ENCODE measurements around the gene SPRED2.
A peak's percentile ranks its signal among the peaks of the same experiment; 100 is the strongest.

The SPRED2 gene

DNA sequence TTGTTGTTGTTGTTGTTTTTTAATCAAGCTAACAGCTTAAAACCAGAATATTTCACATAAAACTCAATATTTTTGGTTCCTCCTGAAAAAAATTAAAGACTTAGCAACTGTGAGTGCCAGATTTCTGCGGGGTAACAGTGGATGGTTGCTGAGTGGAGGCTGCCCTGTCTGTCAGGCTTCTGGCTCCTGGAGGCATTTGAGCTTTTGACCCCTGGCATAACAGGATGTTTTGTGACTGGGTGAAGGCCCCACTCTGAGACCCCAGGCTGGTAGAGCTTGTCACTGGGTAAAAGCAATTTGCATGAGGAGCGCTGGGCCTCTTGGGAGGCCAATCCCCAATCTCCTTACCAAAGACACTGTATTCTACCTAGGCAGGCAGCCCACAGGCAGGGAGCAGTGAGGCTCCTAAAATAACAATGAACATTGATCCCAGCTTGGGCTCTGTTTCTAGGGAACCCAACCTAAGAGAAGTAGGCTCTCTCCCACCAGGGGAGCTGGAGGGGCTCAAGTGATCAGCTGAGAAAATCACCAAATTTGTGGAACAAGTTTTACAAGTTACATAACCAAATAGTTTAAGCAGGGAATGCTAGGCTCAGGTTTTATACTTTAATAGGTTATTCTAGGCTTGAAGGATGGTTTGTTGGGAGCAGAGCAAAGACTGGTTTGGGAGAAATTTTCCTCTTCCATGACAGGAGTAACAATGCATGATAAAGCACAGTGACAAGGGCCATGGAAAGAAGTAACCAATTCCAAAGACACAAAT is 5.9 kb upstream of the SPRED2 start:
- no peak for DNase-seq

GRCh38 chr2:65437392-65438135 is 5.2 kb upstream of the SPRED2 start:
- DNase-seq, result no peak

DNA sequence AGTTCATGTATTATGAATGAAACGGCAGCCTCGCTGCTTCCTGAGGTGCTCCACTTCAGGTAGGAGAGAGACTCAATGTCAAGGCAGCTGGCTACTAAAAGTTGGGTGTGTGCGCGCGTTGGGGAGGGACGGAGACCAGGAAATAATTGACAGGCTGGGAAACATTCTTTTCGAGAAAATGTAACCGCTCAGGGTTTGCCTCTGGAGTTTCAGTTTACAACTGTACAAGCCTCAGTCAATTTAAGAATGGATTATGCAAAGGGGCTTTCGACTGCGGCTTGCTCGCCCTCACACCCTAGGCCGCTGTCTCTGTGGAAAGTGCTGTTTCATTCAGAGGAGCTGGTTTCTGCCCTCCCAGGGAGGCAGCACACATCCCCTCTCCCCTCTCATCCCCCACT is 4.4 kb upstream of the SPRED2 start:
- DNase-seq, result no peak

GRCh38 chr2:65436169-65436823 is 3.9 kb upstream of the SPRED2 start:
- peak; percentile 34 for DNase-seq

DNA sequence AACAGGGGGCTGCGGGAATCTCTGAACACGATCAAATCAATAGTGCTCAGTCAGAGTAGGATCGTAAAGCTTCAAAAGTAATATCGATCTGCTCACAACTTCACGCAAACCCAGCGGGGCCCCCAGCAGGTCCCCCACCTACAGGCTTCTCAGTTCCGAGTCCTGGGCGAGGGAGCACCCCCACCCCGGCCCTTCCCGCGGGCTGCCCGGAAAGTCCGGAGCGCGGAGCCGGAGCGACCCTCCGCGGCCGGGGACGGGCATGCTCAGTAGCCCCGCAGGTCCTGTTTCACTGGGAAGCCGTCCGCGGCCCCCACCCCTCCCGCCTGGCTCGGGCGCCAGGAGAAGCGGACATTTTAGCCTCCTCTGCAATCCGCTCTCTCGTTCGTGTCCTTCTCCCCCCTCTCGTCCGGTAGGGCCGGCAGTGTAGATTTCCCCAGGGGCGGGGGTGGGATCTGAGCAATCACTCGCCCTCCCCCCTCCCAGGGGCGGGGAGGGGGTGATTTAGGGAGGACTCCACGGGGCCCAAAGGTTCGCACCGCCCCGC is 3.3 kb upstream of the SPRED2 start:
- peak; percentile 34 for DNase-seq

DNA sequence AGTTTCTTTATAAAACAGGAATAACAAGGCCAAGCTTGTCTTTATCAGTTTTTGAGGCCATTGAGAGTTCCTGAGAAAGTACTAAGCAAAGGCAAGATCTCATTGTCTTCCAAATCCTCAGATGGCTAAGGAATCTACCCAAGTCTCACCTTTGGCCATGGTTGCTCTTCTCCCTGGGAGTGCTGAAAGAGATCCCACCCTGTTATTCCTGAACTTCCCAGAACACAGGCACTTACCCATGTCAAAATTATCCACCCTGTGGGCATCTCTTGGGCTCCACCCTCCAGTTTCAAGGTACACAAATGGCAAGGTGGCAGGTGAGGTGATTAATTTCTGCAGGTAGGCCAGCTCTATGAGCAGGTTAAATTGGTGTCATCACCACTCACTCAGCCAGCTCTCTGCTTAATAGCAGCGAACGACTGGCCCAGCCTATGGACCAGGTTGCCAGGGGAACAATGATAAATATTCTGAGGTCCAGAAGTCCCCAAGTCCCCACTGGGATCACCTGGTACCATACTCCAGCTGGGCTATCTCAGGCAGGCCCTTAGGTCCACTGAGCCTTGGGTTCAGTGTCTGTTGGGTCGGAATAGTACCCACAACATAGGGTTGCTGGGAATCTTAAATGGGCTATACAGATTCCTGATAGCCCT is 2.3 kb upstream of the SPRED2 start:
- no peak for DNase-seq

- peak; percentile 53 for DNase-seq
These were observed 775 bp downstream of the SPRED2 start for GRCh38 chr2:65431421-65432226.

DNA sequence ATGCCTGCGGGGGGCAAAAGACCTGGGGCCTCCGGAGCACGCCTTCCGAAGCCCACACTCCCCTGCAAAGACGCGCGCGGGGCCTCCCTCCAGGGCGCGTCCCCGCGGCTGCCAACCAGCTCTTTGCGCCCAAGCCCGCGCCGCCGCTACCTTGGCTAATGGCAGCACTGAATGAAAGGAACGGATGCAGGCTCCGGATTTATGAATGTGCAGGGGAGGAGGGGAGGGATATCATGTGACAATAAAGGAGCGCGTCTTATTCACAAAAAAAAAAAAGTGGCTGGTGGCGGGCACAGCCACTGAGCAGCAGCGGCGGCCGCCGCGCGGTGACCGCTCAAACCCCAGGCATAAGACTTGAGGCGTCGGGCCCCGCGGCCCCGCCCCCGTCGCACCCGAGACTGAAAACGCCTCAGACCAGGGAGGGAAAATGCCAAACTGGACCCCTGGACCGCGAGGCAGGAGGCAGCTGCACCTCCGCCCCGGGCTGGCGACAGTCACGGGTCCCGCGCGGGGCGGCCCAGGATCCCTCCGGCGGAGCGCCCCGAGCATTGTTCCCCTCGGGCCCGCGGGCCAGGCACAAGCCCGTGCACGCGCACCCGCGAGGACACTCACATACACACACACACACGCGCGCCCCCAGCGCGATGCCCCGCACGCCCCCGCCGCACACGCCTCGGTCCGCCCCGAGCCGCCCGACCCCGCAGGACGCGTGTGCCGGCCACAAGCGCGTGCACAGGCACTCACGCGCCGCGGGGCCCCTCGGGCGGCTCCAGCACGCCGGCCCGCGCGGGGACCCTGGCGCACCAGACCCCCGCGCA is 1.6 kb downstream of the SPRED2 start:
- peak; percentile 65 for DNase-seq

- no peak for DNase-seq
These were observed 2.4 kb downstream of the SPRED2 start for GRCh38 chr2:65429786-65430602.

GRCh38 chr2:65427532-65427931 is 4.9 kb downstream of the SPRED2 start:
- no peak for DNase-seq

GRCh38 chr2:65425276-65425675 is 7.1 kb downstream of the SPRED2 start:
- no peak for DNase-seq

GRCh38 chr2:65424391-65424790 is 8.0 kb downstream of the SPRED2 start:
- no peak for DNase-seq

- no peak for DNase-seq
These were observed 11.0 kb downstream of the SPRED2 start for GRCh38 chr2:65421432-65421748.

DNA sequence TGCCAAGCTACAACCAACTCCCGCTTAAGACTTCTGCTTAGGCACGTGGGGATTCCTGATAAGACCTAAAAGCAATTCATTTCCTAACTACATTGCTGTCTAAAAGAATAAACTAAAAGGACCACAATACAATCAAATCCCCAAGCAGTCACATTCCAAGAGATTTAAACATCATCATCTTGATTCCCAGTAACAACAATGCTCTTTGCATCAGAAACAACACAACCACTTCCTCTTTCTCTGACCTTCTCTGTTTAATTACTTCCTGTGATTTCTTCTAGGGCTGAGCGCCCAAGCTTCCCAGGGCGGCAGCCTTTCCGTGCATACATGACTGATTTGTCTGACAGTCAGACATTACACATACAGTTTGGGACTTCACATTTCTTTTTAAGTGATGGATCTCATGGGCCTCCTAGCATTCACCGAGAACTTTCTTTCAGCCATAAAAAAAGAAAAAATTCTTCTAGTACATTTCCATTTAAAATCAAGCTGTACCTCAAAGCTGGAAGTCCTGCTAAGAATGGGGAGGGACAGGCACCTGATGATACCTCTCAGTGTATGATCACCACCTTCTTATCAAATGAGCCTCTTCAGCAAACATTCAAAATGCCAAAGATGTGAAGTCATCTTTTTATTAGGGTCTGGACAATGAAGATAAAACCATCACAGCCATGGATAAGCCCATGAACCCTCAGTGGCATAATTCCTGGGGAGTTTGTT is 11.5 kb downstream of the SPRED2 start:
- DNase-seq, result no peak

DNA sequence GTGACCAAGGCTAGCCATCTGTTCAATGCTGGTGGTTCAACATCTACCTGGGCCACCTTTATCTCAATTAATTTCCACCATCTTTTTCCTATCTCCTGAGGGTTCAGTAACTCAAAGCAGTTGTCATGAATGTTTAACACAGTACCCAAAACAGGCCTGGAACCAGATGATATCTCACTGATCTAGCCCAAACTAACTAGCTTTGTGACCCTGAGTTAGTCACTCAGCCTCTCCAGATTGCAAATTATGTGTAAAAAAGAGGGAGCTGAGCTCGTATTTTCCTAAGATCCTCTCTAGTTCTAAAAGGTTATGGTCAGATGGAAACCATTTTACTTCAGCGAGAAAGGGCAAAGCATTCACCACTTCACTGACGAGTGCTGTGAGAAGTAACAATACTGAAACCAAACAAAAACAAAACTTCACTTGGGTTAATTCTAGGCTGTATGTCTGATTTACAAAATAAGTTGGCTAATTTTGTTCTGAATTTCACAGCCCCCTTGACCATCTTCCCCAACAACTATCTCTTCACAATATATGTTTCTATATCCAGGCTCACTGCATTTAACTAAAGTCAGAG is 14.8 kb downstream of the SPRED2 start:
- no peak for DNase-seq

DNA sequence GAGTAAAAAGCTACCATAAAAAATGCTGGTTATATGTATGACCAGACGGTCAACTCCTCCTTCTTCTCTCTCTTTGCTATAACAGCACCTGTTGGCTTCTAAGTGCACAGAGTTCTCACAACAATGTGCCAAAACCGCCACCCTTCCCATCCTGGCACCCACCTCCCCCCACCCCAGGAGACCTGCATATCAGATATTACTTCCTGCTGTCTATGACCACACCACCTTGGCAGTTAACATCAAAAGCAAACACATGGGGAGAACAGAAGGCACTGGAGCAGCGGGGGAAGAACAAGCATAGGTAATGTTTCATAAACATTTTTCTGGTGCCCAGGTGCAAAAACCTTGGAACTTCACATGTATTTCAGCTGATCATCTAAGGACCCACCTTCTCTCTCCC is 15.5 kb downstream of the SPRED2 start:
- DNase-seq, result no peak

DNA sequence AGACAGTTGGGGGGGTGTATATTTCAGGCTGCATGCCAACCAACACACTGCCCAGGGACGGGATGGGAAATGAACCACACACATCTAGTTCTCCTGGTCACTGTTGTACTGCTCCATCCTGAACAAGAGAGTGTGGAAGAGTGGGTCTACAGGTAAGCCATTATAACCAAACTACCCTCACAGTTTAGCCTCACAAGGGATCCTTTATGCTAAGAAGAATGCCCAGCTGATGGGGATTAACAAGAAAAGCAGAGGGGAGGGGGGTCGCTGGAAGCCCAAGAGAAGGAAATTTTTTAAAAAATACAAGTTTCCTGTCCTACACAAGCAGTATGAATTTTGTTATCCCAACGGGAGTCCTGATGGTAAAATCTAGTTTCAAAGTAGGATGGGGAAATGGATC is 16.1 kb downstream of the SPRED2 start:
- DNase-seq, result no peak

- DNase-seq, result no peak
These were observed 17.3 kb downstream of the SPRED2 start for GRCh38 chr2:65415091-65415490.

DNA sequence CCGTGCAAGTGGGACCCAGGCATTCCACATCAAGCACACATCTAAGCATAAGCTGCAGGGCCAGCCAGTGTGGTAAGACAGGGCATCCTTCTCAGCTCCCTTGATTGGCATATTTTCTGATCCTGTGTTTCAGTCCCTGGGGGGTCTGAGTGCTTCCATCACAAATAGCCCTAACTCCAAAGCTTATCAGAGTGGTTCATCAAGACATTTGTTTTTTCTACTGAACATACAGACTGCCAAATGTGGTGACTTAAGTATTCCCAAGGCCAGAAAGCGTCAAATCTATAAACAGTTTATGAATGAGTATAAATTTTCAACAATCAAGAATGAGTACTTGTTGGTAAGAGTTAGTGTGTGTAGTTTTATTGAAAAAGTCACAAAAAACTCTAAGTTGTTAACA is 18.8 kb downstream of the SPRED2 start:
- DNase-seq, result no peak

DNA sequence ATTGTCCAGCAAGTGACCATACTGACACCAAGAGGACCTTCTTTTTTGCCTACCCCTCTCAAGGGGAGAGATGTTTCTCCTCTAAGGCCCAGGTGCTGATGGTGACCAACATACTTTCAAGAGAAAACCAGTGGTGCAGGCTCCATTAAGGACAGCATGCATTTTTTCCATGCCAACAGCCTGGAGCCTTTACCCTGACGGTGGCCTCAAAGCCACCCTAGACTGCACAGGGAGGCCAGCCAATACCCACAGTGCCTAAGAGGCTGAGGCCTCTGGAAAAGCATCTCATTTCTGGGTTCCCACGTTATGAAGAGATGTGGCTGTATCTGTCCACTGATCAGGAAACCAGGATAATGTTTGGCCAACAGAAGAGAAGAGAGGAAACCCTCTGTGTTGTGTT is 19.3 kb downstream of the SPRED2 start:
- no peak for DNase-seq
